ENCODE results near the gene MRPS34.
"Not testable (repeated sequence)": the region's sequence is repeated elsewhere in the genome, so short reads cannot be mapped to it uniquely, and the experiment has no call there.

Gene MRPS34

GRCh38 chr16:1815461-1815860 lies 42.5 kb upstream of the MRPS34 start:
- peaks cover 17 to 57% of the 10 kb centered on the region in 2 donors for H3K36me3 ChIP-seq (ENCODE audit: control insufficient read depth in 1 of 2, insufficient read depth in 2 of 2, low read length in 2 of 2)
- no peaks in the 10 kb centered on the region for H3K9me3 ChIP-seq (ENCODE audit: control insufficient read depth in 1 of 2, low read length in 2 of 2)
- H3K4me3 ChIP-seq (ENCODE audit: low read depth in 1 of 2, low read length in 2 of 2): no peak overlapping the region
- H3K27ac ChIP-seq (ENCODE audit: low read length): no peak overlapping the region
- H3K4me1 ChIP-seq (ENCODE audit: control insufficient read depth in 1 of 2, insufficient read depth in 2 of 2, low read length in 2 of 2): no peaks in the 10 kb centered on the region
- H3K27me3 ChIP-seq (ENCODE audit: low read depth, low read length): no peaks in the 10 kb centered on the region

- no peaks in the 10 kb centered on the region for H3K27me3 ChIP-seq (ENCODE audit: low read depth, low read length)
- H3K9me3 ChIP-seq (ENCODE audit: control insufficient read depth in 1 of 2, low read length in 2 of 2): no peaks in the 10 kb centered on the region
- H3K36me3 ChIP-seq (ENCODE audit: control insufficient read depth in 1 of 2, insufficient read depth in 2 of 2, low read length in 2 of 2): peaks cover 22 to 54% of the 10 kb centered on the region in 2 donors
- no peak overlapping the region for H3K27ac ChIP-seq (ENCODE audit: low read length)
- H3K4me1 ChIP-seq (ENCODE audit: control insufficient read depth in 1 of 2, insufficient read depth in 2 of 2, low read length in 2 of 2): no peaks in the 10 kb centered on the region
- H3K4me3 ChIP-seq (ENCODE audit: low read depth in 1 of 2, low read length in 2 of 2): no peak overlapping the region
Observed at GRCh38 chr16:1812732-1813163, 39.8 kb upstream of the MRPS34 start.

- Histone ChIP-seq H3K27ac (ENCODE audit: low read length) (no peak overlapping the region), H3K4me1 (ENCODE audit: control insufficient read depth in 1 of 2, insufficient read depth in 2 of 2, low read length in 2 of 2) (no peaks in the 10 kb centered on the region), H3K9me3 (ENCODE audit: control insufficient read depth in 1 of 2, low read length in 2 of 2) (no peaks in the 10 kb centered on the region), H3K36me3 (ENCODE audit: control insufficient read depth in 1 of 2, insufficient read depth in 2 of 2, low read length in 2 of 2) (peaks cover 20 to 46% of the 10 kb centered on the region in 2 donors), H3K4me3 (ENCODE audit: low read depth in 1 of 2, low read length in 2 of 2) (no peak overlapping the region), H3K27me3 (ENCODE audit: low read depth, low read length) (no peaks in the 10 kb centered on the region)
Observed at GRCh38 chr16:1810536-1810935, 37.6 kb upstream of the MRPS34 start.

GRCh38 chr16:1810106-1810505 lies 37.2 kb upstream of the MRPS34 start:
- Histone ChIP-seq H3K4me3 (ENCODE audit: low read depth in 1 of 2, low read length in 2 of 2) (no peak overlapping the region), H3K36me3 (ENCODE audit: control insufficient read depth in 1 of 2, insufficient read depth in 2 of 2, low read length in 2 of 2) (peaks cover 16 to 41% of the 10 kb centered on the region in 2 donors)

GRCh38 chr16:1809281-1809801 lies 36.4 kb upstream of the MRPS34 start:
- no peak overlapping the region for H3K4me3 ChIP-seq (ENCODE audit: low read depth in 1 of 2, low read length in 2 of 2)
- no peaks in the 10 kb centered on the region for H3K4me1 ChIP-seq (ENCODE audit: control insufficient read depth in 1 of 2, insufficient read depth in 2 of 2, low read length in 2 of 2)
- H3K27ac ChIP-seq (ENCODE audit: low read length): no peak overlapping the region
- no peaks in the 10 kb centered on the region for H3K27me3 ChIP-seq (ENCODE audit: low read depth, low read length)
- no peaks in the 10 kb centered on the region for H3K9me3 ChIP-seq (ENCODE audit: control insufficient read depth in 1 of 2, low read length in 2 of 2)
- H3K36me3 ChIP-seq (ENCODE audit: control insufficient read depth in 1 of 2, insufficient read depth in 2 of 2, low read length in 2 of 2): peaks cover 14 to 40% of the 10 kb centered on the region in 2 donors

More at GRCh38 chr16:1810106-1810505, 37.2 kb upstream of the MRPS34 start:
- Histone ChIP-seq H3K27me3 (ENCODE audit: low read depth, low read length) (no peaks in the 10 kb centered on the region), H3K27ac (ENCODE audit: low read length) (no peak overlapping the region), H3K4me1 (ENCODE audit: control insufficient read depth in 1 of 2, insufficient read depth in 2 of 2, low read length in 2 of 2) (no peaks in the 10 kb centered on the region), H3K9me3 (ENCODE audit: control insufficient read depth in 1 of 2, low read length in 2 of 2) (no peaks in the 10 kb centered on the region)

GRCh38 chr16:1808691-1809090 lies 35.8 kb upstream of the MRPS34 start:
- H3K36me3 ChIP-seq (ENCODE audit: control insufficient read depth in 1 of 2, insufficient read depth in 2 of 2, low read length in 2 of 2): peaks cover 11 to 40% of the 10 kb centered on the region in 2 donors
- no peak overlapping the region for H3K4me3 ChIP-seq (ENCODE audit: low read depth in 1 of 2, low read length in 2 of 2)
- H3K4me1 ChIP-seq (ENCODE audit: control insufficient read depth in 1 of 2, insufficient read depth in 2 of 2, low read length in 2 of 2): no peaks in the 10 kb centered on the region
- no peaks in the 10 kb centered on the region for H3K9me3 ChIP-seq (ENCODE audit: control insufficient read depth in 1 of 2, low read length in 2 of 2)
- H3K27me3 ChIP-seq (ENCODE audit: low read depth, low read length): no peaks in the 10 kb centered on the region
- no peak overlapping the region for H3K27ac ChIP-seq (ENCODE audit: low read length)

- Histone ChIP-seq H3K4me3 (ENCODE audit: low read depth in 1 of 2, low read length in 2 of 2) (no peak overlapping the region), H3K4me1 (ENCODE audit: control insufficient read depth in 1 of 2, insufficient read depth in 2 of 2, low read length in 2 of 2) (no peaks in the 10 kb centered on the region), H3K27me3 (ENCODE audit: low read depth, low read length) (no peaks in the 10 kb centered on the region), H3K36me3 (ENCODE audit: control insufficient read depth in 1 of 2, insufficient read depth in 2 of 2, low read length in 2 of 2) (peaks cover 10 to 38% of the 10 kb centered on the region in 2 donors), H3K9me3 (ENCODE audit: control insufficient read depth in 1 of 2, low read length in 2 of 2) (no peaks in the 10 kb centered on the region), H3K27ac (ENCODE audit: low read length) (no peak overlapping the region)
Observed at GRCh38 chr16:1807626-1808025, 34.7 kb upstream of the MRPS34 start.

- Histone ChIP-seq H3K4me1 (ENCODE audit: control insufficient read depth in 1 of 2, insufficient read depth in 2 of 2, low read length in 2 of 2) (no peaks in the 10 kb centered on the region), H3K9me3 (ENCODE audit: control insufficient read depth in 1 of 2, low read length in 2 of 2) (no peaks in the 10 kb centered on the region), H3K27ac (ENCODE audit: low read length) (no peak overlapping the region), H3K4me3 (ENCODE audit: low read depth in 1 of 2, low read length in 2 of 2) (no peak overlapping the region), H3K36me3 (ENCODE audit: control insufficient read depth in 1 of 2, insufficient read depth in 2 of 2, low read length in 2 of 2) (peaks cover 0 to 4% of the 10 kb centered on the region in 2 donors), H3K27me3 (ENCODE audit: low read depth, low read length) (no peaks in the 10 kb centered on the region)
Observed at GRCh38 chr16:1800701-1801100, 27.8 kb upstream of the MRPS34 start.

- H3K27me3 ChIP-seq (ENCODE audit: low read depth, low read length); H3K27ac ChIP-seq (ENCODE audit: low read length); H3K36me3 ChIP-seq (ENCODE audit: control insufficient read depth in 1 of 2, insufficient read depth in 2 of 2, low read length in 2 of 2); H3K9me3 ChIP-seq (ENCODE audit: control insufficient read depth in 1 of 2, low read length in 2 of 2); H3K4me3 ChIP-seq (ENCODE audit: low read depth in 1 of 2, low read length in 2 of 2); H3K4me1 ChIP-seq (ENCODE audit: control insufficient read depth in 1 of 2, insufficient read depth in 2 of 2, low read length in 2 of 2): not testable (repeated sequence)
Observed at GRCh38 chr16:1799263-1799662, 26.3 kb upstream of the MRPS34 start.

GRCh38 chr16:1794908-1795666 lies 22.2 kb upstream of the MRPS34 start:
- no peak overlapping the region for H3K27ac ChIP-seq (ENCODE audit: low read length)
- no peaks in the 10 kb centered on the region for H3K9me3 ChIP-seq (ENCODE audit: control insufficient read depth in 1 of 2, low read length in 2 of 2)
- H3K27me3 ChIP-seq (ENCODE audit: low read depth, low read length): no peaks in the 10 kb centered on the region
- peaks cover 0 to 15% of the 10 kb centered on the region in 2 donors for H3K36me3 ChIP-seq (ENCODE audit: control insufficient read depth in 1 of 2, insufficient read depth in 2 of 2, low read length in 2 of 2)
- no peaks in the 10 kb centered on the region for H3K4me1 ChIP-seq (ENCODE audit: control insufficient read depth in 1 of 2, insufficient read depth in 2 of 2, low read length in 2 of 2)
- no peak overlapping the region for H3K4me3 ChIP-seq (ENCODE audit: low read depth in 1 of 2, low read length in 2 of 2)

- Histone ChIP-seq H3K27me3 (ENCODE audit: low read depth, low read length) (no peaks in the 10 kb centered on the region), H3K4me3 (ENCODE audit: low read depth in 1 of 2, low read length in 2 of 2) (no peak overlapping the region), H3K9me3 (ENCODE audit: control insufficient read depth in 1 of 2, low read length in 2 of 2) (no peaks in the 10 kb centered on the region), H3K27ac (ENCODE audit: low read length) (no peak overlapping the region), H3K4me1 (ENCODE audit: control insufficient read depth in 1 of 2, insufficient read depth in 2 of 2, low read length in 2 of 2) (no peaks in the 10 kb centered on the region), H3K36me3 (ENCODE audit: control insufficient read depth in 1 of 2, insufficient read depth in 2 of 2, low read length in 2 of 2) (peaks cover 0 to 21% of the 10 kb centered on the region in 2 donors)
Observed at GRCh38 chr16:1794221-1794871, 21.4 kb upstream of the MRPS34 start.

All from muscle layer of duodenum (tissue), 2 donors.